ENCODE measurements around the gene HHAT. TPM values are rescaled to one million over a fixed set of nuclear protein-coding genes. Genes with fewer than 3 reads are reported as not detected.

The HHAT gene
- total and polyA plus RNA-seq, 9 of the 15 experiments (the other 6 are each of a cell fraction or from before 2014, with no cell fraction given) = 0.07 to 0.16 (median 0.13) TPM; not detected in 1

- ChIA-PET CTCF (ENCODE audit: low intra/inter-chr PET ratio) (interaction anchor here (0.7 kb wide), 1 partner anchor 585 kb away, joined by 3 read pairs; no protein-coding TSS in a partner anchor), POLR2A (interaction anchor here (1.2 kb wide), 1 partner anchor 11 kb away, joined by 6 read pairs; no protein-coding TSS in a partner anchor)
- no peak overlapping the region for H3K4me2 ChIP-seq (ENCODE audit: insufficient read depth, low read length)
- no peak overlapping the region for H3K4me3 ChIP-seq
- ATAC-seq = no peak
- no peaks in the 10 kb centered on the region for H3K79me2 ChIP-seq (ENCODE audit: control insufficient read depth, insufficient read depth, low read length)
- no peak overlapping the region for H3K9ac ChIP-seq (ENCODE audit: insufficient read depth in 1 of 2, low read depth in 2 of 2, low read length in 2 of 2)
- no peak for FAIRE-seq
- no peaks in the 10 kb centered on the region for H3K36me3 ChIP-seq (ENCODE audit: control insufficient read depth, insufficient read depth, low read length)
- no peak for TF ChIP-seq PHB (CRISPR knock-in tag; IDR thresholded peaks at IDR 0.05)
- no peak for TF ChIP-seq POLR2H (tag; IDR thresholded peaks at IDR 0.05; ENCODE audit: low read depth)
- no peak for TF ChIP-seq GATAD2B (IDR thresholded peaks at IDR 0.05; ENCODE audit: borderline replicate concordance)
- TF ChIP-seq ZNF212 (CRISPR knock-in tag; IDR thresholded peaks at IDR 0.05) = no peak
- TF ChIP-seq ZNF274 (IDR thresholded peaks at IDR 0.05; ENCODE audit: borderline replicate concordance, low read depth, low read length) = no peak
- no peak for TF ChIP-seq NFXL1 (CRISPR knock-in tag; IDR thresholded peaks at IDR 0.05)
- TF ChIP-seq MBD1 (CRISPR knock-in tag; IDR thresholded peaks at IDR 0.05) = no peak
- TF ChIP-seq NFATC3 (IDR thresholded peaks at IDR 0.05) = no peak
- TF ChIP-seq GTF2E2 (tag; IDR thresholded peaks at IDR 0.05) = no peak
- TF ChIP-seq ZNF764 (CRISPR knock-in tag; IDR thresholded peaks at IDR 0.05; ENCODE audit: low read depth) = no peak
- no peak for TF ChIP-seq FOXM1 (IDR thresholded peaks at IDR 0.05; ENCODE audit: low read depth)
- no peak for TF ChIP-seq FOXM1 (CRISPR knock-in tag; IDR thresholded peaks at IDR 0.05; ENCODE audit: low read depth)
- TF ChIP-seq, protein P1, sequence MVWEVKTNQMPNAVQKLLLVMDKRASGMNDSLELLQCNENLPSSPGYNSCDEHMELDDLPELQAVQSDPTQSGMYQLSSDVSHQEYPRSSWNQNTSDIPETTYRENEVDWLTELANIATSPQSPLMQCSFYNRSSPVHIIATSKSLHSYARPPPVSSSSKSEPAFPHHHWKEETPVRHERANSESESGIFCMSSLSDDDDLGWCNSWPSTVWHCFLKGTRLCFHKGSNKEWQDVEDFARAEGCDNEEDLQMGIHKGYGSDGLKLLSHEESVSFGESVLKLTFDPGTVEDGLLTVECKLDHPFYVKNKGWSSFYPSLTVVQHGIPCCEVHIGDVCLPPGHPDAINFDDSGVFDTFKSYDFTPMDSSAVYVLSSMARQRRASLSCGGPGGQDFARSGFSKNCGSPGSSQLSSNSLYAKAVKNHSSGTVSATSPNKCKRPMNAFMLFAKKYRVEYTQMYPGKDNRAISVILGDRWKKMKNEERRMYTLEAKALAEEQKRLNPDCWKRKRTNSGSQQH (CRISPR knock-in tag; IDR thresholded peaks at IDR 0.05) = no peak
- no peak for TF ChIP-seq HDAC8 (tag; IDR thresholded peaks at IDR 0.05)
- no peak for TF ChIP-seq TRIM24 (IDR thresholded peaks at IDR 0.05)
- no peak for TF ChIP-seq SNAPC5 (CRISPR knock-in tag; IDR thresholded peaks at IDR 0.05)
- no peak overlapping the region for H2AFZ ChIP-seq (ENCODE audit: low read depth, low read length)
- no peaks in the 10 kb centered on the region for H3K9me1 ChIP-seq (ENCODE audit: control insufficient read depth, insufficient read depth, low read length)
- H3K27me3 ChIP-seq (ENCODE audit: control insufficient read depth in 2 of 2, insufficient read depth in 2 of 2, low read length in 2 of 2) = no peaks in the 10 kb centered on the region
- in situ Hi-C loops (cut with MboI) = loop anchor here (25.0 kb wide), 1 partner anchor 1076 kb away; no protein-coding TSS in a partner anchor
- no peak overlapping the region for H3K27ac ChIP-seq (ENCODE audit: extremely low read depth, low read depth, low read length)
- BruUV-seq (replicated peaks) = no TSS peak
- H4K20me1 ChIP-seq (replicated peaks; ENCODE audit: control insufficient read depth, insufficient read depth, low read length) = no peaks in the 10 kb centered on the region
- H3K4me1 ChIP-seq (replicated peaks in 1 of 2; ENCODE audit: control insufficient read depth in 2 of 2, insufficient read depth in 2 of 2, low read length in 2 of 2) = no peaks in the 10 kb centered on the region; a peak in 1 of 5 replicates
- 0% methylated on average over 4 of the region's 4 CpGs for WGBS (ENCODE audit: insufficient coverage, low coverage, missing lambda C conversion rate)
- DNase-seq (ENCODE audit: extremely low read depth in 1 of 4, low spot score in 3 of 4) = no peak
- H3K9me3 ChIP-seq (replicated peaks; ENCODE audit: control insufficient read depth, insufficient read depth, low read depth, low read length) = no peaks in the 10 kb centered on the region
- intact Hi-C loops (cut with micrococcal nuclease) = loop anchor here (10.0 kb wide), 1 partner anchor 1068 kb away; no protein-coding TSS in a partner anchor
Observed at GRCh38 chr1:210586771-210587170, 258.1 kb downstream of the HHAT start.
